Type B pancreatic cell (in vitro differentiated cells): ENCODE measurements around the gene BLOC1S3. TPM values are rescaled to one million over a fixed set of nuclear protein-coding genes. Genes with fewer than 3 reads are reported as not detected.

ENCODE experiments used
- DNase-seq: peaks from one replicate; pipeline ENCODE4 v3.0.0; 2021; ENCODE audit warnings: mixed read lengths; ENCODE audit not compliant: unreplicated experiment; ENCODE audit errors: extremely low spot score
- H3K27ac Mint-ChIP-seq: 2 replicates; pipeline ENCODE4 v1.8.0; 2021; ENCODE audit warnings: mild to moderate bottlenecking, mixed read lengths
- H3K27me3 Mint-ChIP-seq: 2 replicates; pipeline ENCODE4 v1.8.0; 2021; ENCODE audit warnings: mixed read lengths
- H3K36me3 Mint-ChIP-seq: 2 replicates; pipeline ENCODE4 v1.8.0; 2021; ENCODE audit warnings: mixed read lengths
- H3K4me1 Mint-ChIP-seq: one replicate; pipeline ENCODE4 v1.8.0; 2021; ENCODE audit warnings: mixed read lengths; ENCODE audit not compliant: unreplicated experiment
- H3K4me3 Mint-ChIP-seq: 2 replicates; pipeline ENCODE4 v1.8.0; 2021; ENCODE audit warnings: mild to moderate bottlenecking, mixed read lengths
- H3K9me3 Mint-ChIP-seq: 2 replicates; pipeline ENCODE4 v1.8.0; 2021; ENCODE audit warnings: mixed read lengths
- total RNA-seq: library from RNA; stranded (reverse); gene quantifications from 2 replicates; pipeline ENCODE4 v1.2.1, GENCODE V29; 2021; ENCODE audit warnings: low replicate concordance
- TF ChIP-seq, protein P1 (sequence below): fragments of 200-600 bp; sonication (generic); conservative IDR thresholded peaks from 2 replicates; pipeline ENCODE4 v1.5.0; 2021; ENCODE audit warnings: antibody characterized with exemption, mild to moderate bottlenecking

BLOC1S3 gene
- total RNA-seq, 1 donor from 2014 or later: 10.2 TPM

DNA sequence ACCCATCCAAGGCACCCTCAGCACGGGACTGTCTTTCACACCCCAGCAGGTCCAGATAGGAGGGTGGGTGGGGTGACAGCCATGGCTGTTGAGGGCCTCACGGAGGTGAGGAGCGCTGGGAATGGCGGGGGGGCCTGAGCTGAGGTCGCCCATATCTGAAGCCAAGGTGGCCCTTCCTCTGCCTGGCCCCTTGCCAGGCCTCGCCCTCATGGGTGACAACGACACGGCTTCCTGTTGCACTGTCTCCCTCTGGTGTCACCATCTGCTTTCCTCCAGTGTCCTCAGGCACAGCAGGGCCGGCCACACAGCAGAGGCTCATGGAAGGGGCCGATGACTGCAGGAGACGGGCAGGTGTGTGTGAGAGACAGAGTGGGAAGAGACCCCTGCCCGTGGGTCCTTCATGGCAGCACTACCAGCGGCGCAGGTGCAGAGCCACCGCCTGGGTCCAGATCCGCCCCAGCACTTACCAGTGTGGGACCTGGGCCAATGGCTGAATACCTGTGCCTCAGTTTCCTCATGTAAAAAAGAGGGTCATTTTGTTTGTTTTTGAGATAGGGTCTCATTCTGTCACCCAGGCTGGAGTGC is 9.7 kb upstream of the BLOC1S3 start:
- no peaks in the 10 kb centered on the region for H3K9me3 Mint-ChIP-seq
- no peak overlapping the region for H3K27ac Mint-ChIP-seq
- peaks cover 9% of the 10 kb centered on the region for H3K4me1 Mint-ChIP-seq
- no peaks in the 10 kb centered on the region for H3K27me3 Mint-ChIP-seq
- no peaks in the 10 kb centered on the region for H3K36me3 Mint-ChIP-seq
- TF ChIP-seq, protein P1, sequence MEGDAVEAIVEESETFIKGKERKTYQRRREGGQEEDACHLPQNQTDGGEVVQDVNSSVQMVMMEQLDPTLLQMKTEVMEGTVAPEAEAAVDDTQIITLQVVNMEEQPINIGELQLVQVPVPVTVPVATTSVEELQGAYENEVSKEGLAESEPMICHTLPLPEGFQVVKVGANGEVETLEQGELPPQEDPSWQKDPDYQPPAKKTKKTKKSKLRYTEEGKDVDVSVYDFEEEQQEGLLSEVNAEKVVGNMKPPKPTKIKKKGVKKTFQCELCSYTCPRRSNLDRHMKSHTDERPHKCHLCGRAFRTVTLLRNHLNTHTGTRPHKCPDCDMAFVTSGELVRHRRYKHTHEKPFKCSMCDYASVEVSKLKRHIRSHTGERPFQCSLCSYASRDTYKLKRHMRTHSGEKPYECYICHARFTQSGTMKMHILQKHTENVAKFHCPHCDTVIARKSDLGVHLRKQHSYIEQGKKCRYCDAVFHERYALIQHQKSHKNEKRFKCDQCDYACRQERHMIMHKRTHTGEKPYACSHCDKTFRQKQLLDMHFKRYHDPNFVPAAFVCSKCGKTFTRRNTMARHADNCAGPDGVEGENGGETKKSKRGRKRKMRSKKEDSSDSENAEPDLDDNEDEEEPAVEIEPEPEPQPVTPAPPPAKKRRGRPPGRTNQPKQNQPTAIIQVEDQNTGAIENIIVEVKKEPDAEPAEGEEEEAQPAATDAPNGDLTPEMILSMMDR: no peak
- no peak for DNase-seq
- H3K4me3 Mint-ChIP-seq: no peak overlapping the region

DNA sequence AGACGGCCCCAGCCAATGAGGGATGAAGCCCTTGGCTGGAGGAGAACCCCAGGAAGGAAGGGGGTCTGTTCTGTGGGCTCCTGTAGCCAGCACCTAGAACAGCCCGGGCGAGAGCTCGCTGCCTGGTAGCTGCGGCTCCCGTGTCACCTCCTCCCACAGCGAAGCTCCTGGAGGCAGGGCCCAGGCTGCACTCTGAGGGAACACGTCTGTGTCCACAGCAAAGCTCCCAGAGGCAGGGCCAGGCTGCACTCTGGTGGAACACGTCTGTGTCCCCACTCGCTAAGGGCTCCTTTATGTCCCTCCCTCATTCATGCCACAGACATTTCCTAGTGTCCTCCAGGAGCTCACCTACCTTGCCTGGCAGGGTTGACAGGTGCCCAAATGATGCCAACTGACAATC is 9.0 kb upstream of the BLOC1S3 start:
- Mint-ChIP-seq H3K4me1 (peaks cover 9% of the 10 kb centered on the region), H3K36me3 (no peaks in the 10 kb centered on the region)

DNA sequence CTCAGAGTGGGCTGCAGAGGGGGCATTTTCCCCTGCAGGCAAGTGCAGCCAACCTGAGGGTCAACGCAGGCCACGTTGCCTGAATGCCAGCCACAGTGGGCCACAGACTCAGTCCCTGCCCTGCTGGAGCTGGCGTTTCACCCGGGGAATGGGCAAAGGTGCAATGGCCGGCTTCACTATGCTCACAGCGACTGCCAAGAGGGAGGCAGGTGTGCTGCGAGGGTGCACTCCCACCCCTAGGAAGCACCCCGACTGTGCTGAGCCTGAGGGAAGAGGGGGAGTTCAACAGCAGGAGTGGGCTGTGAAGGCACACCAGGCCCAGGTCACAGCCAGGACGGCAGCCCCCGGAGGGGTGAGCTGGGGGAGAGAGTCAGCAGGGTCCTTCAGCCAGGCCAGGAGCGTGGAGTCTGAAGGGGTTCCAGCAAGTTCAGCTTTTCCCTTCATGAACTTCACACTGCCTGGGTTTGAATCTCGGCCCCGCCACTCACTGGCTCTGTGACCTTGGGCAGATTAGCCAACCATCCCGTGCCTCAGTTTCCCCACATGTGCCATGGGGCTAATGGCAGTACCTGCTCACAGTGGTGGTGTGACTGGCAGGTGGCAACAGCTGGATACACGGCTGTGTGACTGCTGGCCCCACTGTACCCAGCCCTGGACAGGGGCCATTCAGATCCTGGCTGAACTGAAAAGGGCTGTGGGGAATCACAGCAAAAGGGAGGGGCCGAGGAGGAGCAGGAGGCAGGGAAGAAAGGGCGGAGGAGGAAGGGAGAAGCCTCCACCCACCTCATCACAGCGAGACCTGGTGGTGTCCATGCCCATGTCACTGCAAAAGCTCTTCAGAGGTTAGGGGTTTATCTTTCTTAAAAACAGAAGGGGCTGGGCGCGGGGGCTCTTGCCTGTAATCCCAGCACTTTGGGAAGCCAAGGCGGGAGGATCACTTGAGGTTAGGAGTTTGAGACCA is 8.2 kb upstream of the BLOC1S3 start:
- Mint-ChIP-seq H3K9me3 (no peaks in the 10 kb centered on the region), H3K27ac (peak overlapping the region; percentile 30), H3K4me1 (peaks cover 11% of the 10 kb centered on the region), H3K4me3 (no peak overlapping the region), H3K27me3 (no peaks in the 10 kb centered on the region), H3K36me3 (no peaks in the 10 kb centered on the region)
- TF ChIP-seq, protein P1: no peak
- no peak for DNase-seq

More for the DNA sequence above, 9.0 kb upstream of the BLOC1S3 start:
- no peak for DNase-seq
- Mint-ChIP-seq H3K4me3 (no peak overlapping the region), H3K27ac (no peak overlapping the region), H3K9me3 (no peaks in the 10 kb centered on the region), H3K27me3 (no peaks in the 10 kb centered on the region)
- TF ChIP-seq, protein P1: no peak

DNA sequence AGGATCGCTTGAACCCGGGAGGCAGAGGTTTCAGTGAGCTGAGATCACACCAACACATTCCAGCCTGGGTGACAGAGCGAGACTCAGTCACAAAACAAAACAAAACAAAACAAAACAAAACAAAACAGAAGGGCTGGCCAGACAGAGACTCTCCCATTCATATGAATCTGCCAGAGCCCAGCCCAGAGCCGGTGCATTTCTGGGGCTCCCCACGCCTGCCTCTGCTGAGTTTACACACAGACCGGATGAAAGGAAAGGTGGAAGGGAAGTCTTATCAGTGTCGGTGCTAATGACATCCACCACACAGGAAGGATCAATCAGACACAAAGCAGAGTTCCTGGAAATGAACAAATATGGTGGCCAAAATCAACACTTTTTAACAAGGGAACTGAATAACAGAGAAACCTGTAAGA is 7.4 kb upstream of the BLOC1S3 start:
- H3K36me3 Mint-ChIP-seq: no peaks in the 10 kb centered on the region
- H3K4me1 Mint-ChIP-seq: peaks cover 13% of the 10 kb centered on the region
- no peaks in the 10 kb centered on the region for H3K9me3 Mint-ChIP-seq
- TF ChIP-seq, protein P1: no peak
- peak overlapping the region; percentile 30 for H3K27ac Mint-ChIP-seq
- no peaks in the 10 kb centered on the region for H3K27me3 Mint-ChIP-seq
- H3K4me3 Mint-ChIP-seq: no peak overlapping the region
- no peak for DNase-seq

DNA sequence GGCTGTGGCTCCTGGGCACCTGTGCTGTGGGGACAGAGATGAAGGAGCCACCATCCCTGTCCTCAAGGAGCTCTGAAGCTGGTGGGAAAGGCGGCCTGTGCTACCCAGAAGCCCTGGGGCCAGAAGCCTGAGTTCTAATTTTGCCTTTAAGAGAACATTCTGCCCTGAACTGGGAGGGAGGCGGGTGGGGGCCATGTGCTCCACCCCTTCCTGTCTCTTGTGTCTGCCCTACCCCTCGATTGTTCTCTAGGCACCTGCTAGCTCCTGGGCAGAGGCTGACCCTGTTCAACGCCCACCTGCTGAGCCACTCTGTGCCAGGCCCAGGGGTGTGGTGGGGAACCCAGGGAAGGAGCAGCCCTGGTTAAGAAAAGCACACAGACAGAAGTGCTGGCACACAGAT is 6.4 kb upstream of the BLOC1S3 start:
- H3K4me3 Mint-ChIP-seq: no peak overlapping the region
- no peaks in the 10 kb centered on the region for H3K27me3 Mint-ChIP-seq
- TF ChIP-seq, protein P1: no peak
- H3K27ac Mint-ChIP-seq: no peak overlapping the region
- peaks cover 9% of the 10 kb centered on the region for H3K4me1 Mint-ChIP-seq
- H3K36me3 Mint-ChIP-seq: no peaks in the 10 kb centered on the region
- H3K9me3 Mint-ChIP-seq: no peaks in the 10 kb centered on the region
- no peak for DNase-seq
